GM21423 (cell line): ENCODE measurements around the gene EVPLL.
"Not testable (repeated sequence)": the region's sequence is repeated elsewhere in the genome, so short reads cannot be mapped to it uniquely, and the experiment has no call there.

Experiments
- ATAC-seq: cut with Tn5 transposase; IDR thresholded peaks from one replicate; pipeline ENCODE4 v1.9.1; 2021; ENCODE audit warnings: mild to moderate bottlenecking, moderate library complexity; ENCODE audit not compliant: unreplicated experiment

Gene EVPLL

DNA sequence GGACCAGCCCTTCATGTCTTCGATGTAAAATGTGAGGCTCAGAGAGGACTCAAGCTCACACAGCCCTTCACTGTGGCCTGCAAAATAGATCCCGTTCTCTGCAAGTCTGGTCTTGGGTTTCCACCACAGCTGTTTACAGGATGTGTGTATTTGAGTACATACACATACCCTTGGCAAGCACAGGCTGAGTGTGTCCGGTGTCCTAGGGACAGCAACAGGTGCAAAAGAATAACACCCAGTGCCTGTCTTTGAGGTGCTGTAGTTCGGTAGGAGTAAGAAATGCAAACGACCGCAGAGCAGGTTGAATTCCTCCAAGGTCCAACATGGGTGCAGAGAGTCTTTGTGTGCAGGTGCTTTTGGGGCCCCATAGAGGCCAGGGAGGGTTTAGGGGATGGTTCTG lies 44.9 kb downstream of the EVPLL start:
- not testable (repeated sequence) for ATAC-seq

DNA sequence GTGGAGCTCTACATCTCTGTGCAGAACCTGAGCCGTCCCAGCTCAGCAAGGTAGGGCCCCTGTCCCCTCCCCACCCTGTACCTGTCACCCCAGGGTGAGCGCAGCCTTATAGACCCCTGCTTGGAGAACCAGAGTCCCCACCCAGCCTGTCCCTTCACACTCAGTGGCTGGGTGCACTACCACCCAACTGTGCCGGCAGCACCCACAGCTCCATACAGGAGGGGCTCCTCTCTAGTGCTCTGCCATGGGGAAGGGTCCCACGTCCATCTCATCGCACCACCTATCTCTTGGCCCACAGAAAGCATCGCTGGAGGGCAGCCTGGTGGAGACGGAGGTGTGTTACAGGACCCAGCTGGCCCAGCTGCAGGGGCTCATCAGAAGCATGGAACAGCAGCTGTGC lies 45.4 kb downstream of the EVPLL start:
- not testable (repeated sequence) for ATAC-seq

DNA sequence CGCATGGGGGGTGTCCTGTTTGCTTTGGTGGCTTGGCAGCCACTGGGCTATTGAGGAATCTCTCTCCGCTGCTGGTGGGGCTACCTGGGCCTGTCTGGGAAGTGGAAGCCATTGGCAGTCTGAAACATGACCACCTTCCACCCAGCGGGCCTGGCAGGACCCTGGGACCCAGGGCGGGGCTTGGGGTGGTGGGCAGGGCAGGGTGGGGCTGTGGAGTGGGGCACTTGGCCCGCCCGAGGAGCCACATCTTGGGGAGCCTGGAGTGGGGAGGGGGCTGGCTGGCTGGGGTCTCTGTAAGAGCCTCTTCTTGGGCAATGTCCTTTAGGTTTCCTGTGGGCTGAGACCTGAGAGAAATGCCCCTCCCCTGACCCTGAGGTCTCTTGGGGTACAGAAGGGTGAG lies 48.0 kb downstream of the EVPLL start:
- ATAC-seq = not testable (repeated sequence)

DNA sequence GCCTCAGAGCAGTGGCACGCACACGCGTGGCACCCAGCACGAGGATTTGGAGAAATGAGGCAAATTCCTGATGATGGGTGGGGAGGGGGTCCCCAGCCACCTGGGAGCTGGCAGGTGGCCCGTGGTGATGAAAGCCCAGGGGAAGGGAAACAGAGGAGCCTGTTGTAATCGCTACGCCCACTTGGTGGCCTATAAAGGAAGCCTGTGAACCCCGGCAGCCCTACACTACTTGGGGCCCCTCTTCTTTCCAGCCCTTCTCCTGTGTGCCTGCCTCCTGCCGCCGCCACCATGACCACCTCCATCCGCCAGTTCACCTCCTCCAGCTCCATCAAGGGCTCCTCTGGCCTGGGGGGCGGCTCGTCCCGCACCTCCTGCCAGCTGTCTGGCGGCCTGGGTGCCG lies 49.1 kb downstream of the EVPLL start:
- ATAC-seq = not testable (repeated sequence)

DNA sequence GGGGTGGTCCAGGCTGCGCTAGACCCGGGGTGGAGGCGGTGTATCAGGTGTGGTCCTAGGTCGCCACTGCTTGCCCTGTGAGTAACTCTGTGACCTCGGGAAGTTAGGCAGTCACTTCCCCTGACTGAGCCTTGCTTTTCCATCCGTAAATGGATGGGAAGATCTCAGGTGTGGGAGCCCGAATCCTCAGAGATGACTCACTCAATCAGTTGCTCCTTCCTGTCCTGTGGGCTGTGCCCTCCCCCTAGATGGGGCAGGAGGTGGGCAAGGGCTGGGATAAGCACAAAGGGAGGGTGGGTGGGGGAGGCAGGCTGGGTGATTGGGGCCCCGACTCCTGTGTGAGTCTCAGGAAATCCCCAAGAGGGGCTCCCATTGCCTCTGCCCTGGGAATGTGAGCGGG lies 54.6 kb downstream of the EVPLL start:
- not testable (repeated sequence) for ATAC-seq
